GM12892 (cell line): ENCODE measurements around the gene TATDN3.
"Not testable (repeated sequence)": the region's sequence is repeated elsewhere in the genome, so short reads cannot be mapped to it uniquely, and the experiment has no call there.

Experiments
- POLR2A ChIP-seq: IDR thresholded peaks from 2 replicates; pipeline ENCODE4 v1.6.1; 2011; ENCODE audit warnings: low read depth, low read length, control low read depth
- POLR2AphosphoS5 ChIP-seq: IDR thresholded peaks from 2 replicates; pipeline ENCODE4 v1.6.1; 2011; ENCODE audit warnings: low read depth, low read length, control low read depth
- TAF1 ChIP-seq: IDR thresholded peaks from 2 replicates; pipeline ENCODE4 v1.6.1; 2011; ENCODE audit warnings: low read depth, mild to moderate bottlenecking, control low read depth, low read length, borderline replicate concordance

DNA sequence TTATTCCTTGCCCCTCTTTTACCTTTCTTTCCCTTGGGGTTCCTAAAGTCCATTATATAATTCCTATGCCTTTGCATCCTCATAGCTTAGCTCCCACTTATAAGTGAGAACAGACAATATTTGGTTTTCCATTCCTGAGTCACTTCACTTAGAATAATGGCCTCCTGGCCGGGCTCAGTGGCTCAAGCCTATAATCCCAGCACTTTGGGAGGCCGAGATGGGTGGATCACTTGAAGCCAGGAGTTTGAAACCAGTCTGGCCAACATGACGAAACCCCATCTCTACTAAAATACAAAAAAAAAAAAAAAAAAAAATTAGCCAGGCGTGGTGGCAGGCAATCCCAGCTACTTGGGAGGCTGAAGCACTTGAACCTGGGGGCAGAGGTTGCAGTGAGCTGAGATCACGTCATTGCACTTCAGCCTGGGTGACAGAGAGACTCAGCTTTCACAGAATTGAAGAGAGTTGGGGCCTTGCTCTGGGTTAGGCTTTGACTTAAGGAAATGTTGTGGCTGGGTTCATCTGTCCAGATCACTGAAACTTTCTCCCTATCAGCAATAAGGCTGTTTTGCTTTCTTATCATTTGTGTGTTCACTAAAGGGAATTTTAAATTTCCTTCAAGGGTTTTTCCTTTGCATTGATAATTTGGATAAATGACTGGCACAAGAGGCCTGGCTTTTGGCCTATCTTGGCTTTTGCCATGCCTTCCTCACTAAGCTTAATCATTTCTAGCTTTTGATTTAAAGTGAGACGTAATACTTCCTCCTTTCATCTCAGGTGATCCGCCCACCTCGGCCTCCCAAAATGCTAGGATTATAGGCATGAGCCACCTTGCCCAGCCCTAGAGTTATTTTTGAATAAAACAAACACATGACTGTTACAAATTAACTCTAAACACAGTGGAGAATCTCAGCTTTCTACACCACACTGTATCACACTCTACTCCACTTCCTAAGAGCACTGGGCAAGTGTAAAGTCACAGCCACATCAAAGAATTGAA lies 41.8 kb downstream of the TATDN3 start:
- not testable (repeated sequence) for TF ChIP-seq POLR2AphosphoS5, POLR2A, TAF1
